Vagina (tissue), 2 donors: ENCODE data around the gene UBR2. TPM values are rescaled to one million over a fixed set of nuclear protein-coding genes. Genes with fewer than 3 reads are reported as not detected.

Source experiments
- DNase-seq, 2 donors: peaks; one replicate each; pipeline ENCODE4 v3.0.0-alpha.2; 2017; ENCODE audit errors: extremely low spot score in 2 of 2
- H3K27ac ChIP-seq: fragments of 200-600 bp; sonication (generic); one replicate; pipeline ENCODE4 v1.5.1; 2019
- H3K27me3 ChIP-seq: fragments of 200-600 bp; sonication (generic); one replicate; pipeline ENCODE4 v1.5.1; 2019
- H3K36me3 ChIP-seq, 2 donors: fragments of 200-600 bp; sonication (generic); one replicate each; pipeline ENCODE4 v1.5.1; 2017 to 2019
- H3K4me1 ChIP-seq: fragments of 200-600 bp; sonication (generic); one replicate; pipeline ENCODE4 v1.5.1; 2019
- H3K4me3 ChIP-seq, 2 donors: fragments of 200-600 bp; sonication (generic); 1 replicate in 1 of 2; 2 replicates in 1 of 2; pipeline ENCODE4 v1.5.1; 2016 to 2019
- H3K9me3 ChIP-seq: fragments of 200-600 bp; sonication (generic); one replicate; pipeline ENCODE4 v1.5.1; 2019
- CTCF ChIP-seq, 3 experiments: fragments of 450-650 bp in 2 of 3; fragments of 200-600 bp in 1 of 3; sonication (generic) in 1 of 3; IDR thresholded peaks; one replicate each; pipeline ENCODE4 v1.5.1; 2017 to 2019; ENCODE audit warnings: antibody characterized with exemption in 3 of 3, mild to moderate bottlenecking in 2 of 3, moderate library complexity in 2 of 3
- POLR2A ChIP-seq, 2 donors: fragments of 450-650 bp; IDR thresholded peaks; one replicate each; pipeline ENCODE4 v1.6.1; 2017; ENCODE audit warnings: antibody characterized with exemption in 2 of 2, mild to moderate bottlenecking in 2 of 2, moderate library complexity in 2 of 2
- POLR2AphosphoS5 ChIP-seq, 2 donors: sonication (generic); formaldehyde crosslinking; IDR thresholded peaks; one replicate each; pipeline ENCODE4 v1.9.0; 2017; ENCODE audit warnings: antibody characterized with exemption in 2 of 2, mild to moderate bottlenecking in 2 of 2, low read depth in 1 of 2; ENCODE audit not compliant: insufficient read depth in 1 of 2
- intact Hi-C: fragments of 100-400 bp; cut with DNase I; formaldehyde crosslinking; loops from one replicate; pipeline ENCODE4 v1.15.1; 2023
- total RNA-seq: library from RNA; depleted of rRNA; stranded (reverse); fragments of >200 nt; gene quantifications from one replicate; pipeline ENCODE4 v1.2.3, GENCODE V29; 2016

Gene UBR2
- total RNA-seq, 1 donor from 2014 or later = 23.6 TPM

- H3K9me3 ChIP-seq = no peaks in the 10 kb centered on the region
- DNase-seq = no peak
- H3K4me1 ChIP-seq = no peaks in the 10 kb centered on the region
- no peak for TF ChIP-seq CTCF (IDR thresholded peaks at IDR 0.05)
- H3K36me3 ChIP-seq = no peaks in the 10 kb centered on the region
- no peak overlapping the region for H3K4me3 ChIP-seq
- intact Hi-C loops = loop anchor here (10.0 kb wide), 1 partner anchor 265 kb away; no protein-coding TSS in a partner anchor
- H3K27ac ChIP-seq = no peak overlapping the region
- H3K27me3 ChIP-seq = no peaks in the 10 kb centered on the region
These were observed 33.5 kb upstream of the UBR2 start for GRCh38 chr6:42530296-42530695.

GRCh38 chr6:42530751-42531150 is 33.1 kb upstream of the UBR2 start:
- TF ChIP-seq POLR2A (IDR thresholded peaks at IDR 0.05) (no peak), CTCF (IDR thresholded peaks at IDR 0.05) (no peak), POLR2AphosphoS5 (IDR thresholded peaks at IDR 0.05; ENCODE audit: insufficient read depth in 1 of 2, low read depth in 1 of 2) (no peak)
- DNase-seq = no peak
- Histone ChIP-seq H3K9me3 (no peaks in the 10 kb centered on the region), H3K27me3 (no peaks in the 10 kb centered on the region), H3K36me3 (no peaks in the 10 kb centered on the region), H3K27ac (no peak overlapping the region), H3K4me3 (no peak overlapping the region), H3K4me1 (no peaks in the 10 kb centered on the region)
- intact Hi-C loops = loop anchor here (10.0 kb wide), 1 partner anchor 266 kb away; no protein-coding TSS in a partner anchor

- no peaks in the 10 kb centered on the region for H3K27me3 ChIP-seq
- no peaks in the 10 kb centered on the region for H3K9me3 ChIP-seq
- no peak for DNase-seq
- TF ChIP-seq CTCF (IDR thresholded peaks at IDR 0.05) = peak; percentile 54 to 83 (median 62)
- TF ChIP-seq POLR2A (IDR thresholded peaks at IDR 0.05) = no peak
- TF ChIP-seq POLR2AphosphoS5 (IDR thresholded peaks at IDR 0.05; ENCODE audit: insufficient read depth in 1 of 2, low read depth in 1 of 2) = no peak
- H3K36me3 ChIP-seq = no peaks in the 10 kb centered on the region
- intact Hi-C loops = loop anchor here (10.0 kb wide), 1 partner anchor 267 kb away; no protein-coding TSS in a partner anchor
- H3K27ac ChIP-seq = no peak overlapping the region
- no peaks in the 10 kb centered on the region for H3K4me1 ChIP-seq
- no peak overlapping the region for H3K4me3 ChIP-seq
These were observed 31.7 kb upstream of the UBR2 start for GRCh38 chr6:42532038-42532669.

GRCh38 chr6:42533794-42534193 is 30.0 kb upstream of the UBR2 start:
- Histone ChIP-seq H3K9me3 (no peaks in the 10 kb centered on the region), H3K36me3 (no peaks in the 10 kb centered on the region), H3K27me3 (no peaks in the 10 kb centered on the region), H3K27ac (no peak overlapping the region), H3K4me1 (no peaks in the 10 kb centered on the region), H3K4me3 (no peak overlapping the region)
- intact Hi-C loops = loop anchor here (10.0 kb wide), 1 partner anchor 269 kb away; no protein-coding TSS in a partner anchor
- TF ChIP-seq CTCF (IDR thresholded peaks at IDR 0.05) = no peak
- TF ChIP-seq POLR2A (IDR thresholded peaks at IDR 0.05) = no peak
- no peak for TF ChIP-seq POLR2AphosphoS5 (IDR thresholded peaks at IDR 0.05; ENCODE audit: insufficient read depth in 1 of 2, low read depth in 1 of 2)
- no peak for DNase-seq

- intact Hi-C loops = loop anchor here (10.0 kb wide), 1 partner anchor 273 kb away; no protein-coding TSS in a partner anchor
- no peaks in the 10 kb centered on the region for H3K4me1 ChIP-seq
- no peak overlapping the region for H3K27ac ChIP-seq
- no peaks in the 10 kb centered on the region for H3K9me3 ChIP-seq
- H3K36me3 ChIP-seq = no peaks in the 10 kb centered on the region
- no peak for TF ChIP-seq POLR2A (IDR thresholded peaks at IDR 0.05)
- TF ChIP-seq CTCF (IDR thresholded peaks at IDR 0.05) = no peak
- TF ChIP-seq POLR2AphosphoS5 (IDR thresholded peaks at IDR 0.05; ENCODE audit: insufficient read depth in 1 of 2, low read depth in 1 of 2) = no peak
- DNase-seq = no peak
- no peaks in the 10 kb centered on the region for H3K27me3 ChIP-seq
- H3K4me3 ChIP-seq = no peak overlapping the region
These were observed 26.3 kb upstream of the UBR2 start for GRCh38 chr6:42537536-42537935.
